ENCODE measurements around the gene MCHR1. TPM values are rescaled to one million over a fixed set of nuclear protein-coding genes. Genes with fewer than 3 reads are reported as not detected.

The MCHR1 gene
- total RNA-seq (2022; extraction: Qiagen RNA extraction): not detected in 5 replicates

GRCh38 chr22:40679249-40679963 lies at the start of gene MCHR1:
MCHR1 (plus strand) TSS chr22:40679484; CDS start chr22:40679653, 169 bp downstream.

GRCh38 chr22:40636380-40637182 lies 42.7 kb upstream of the MCHR1 start, which contains the start of gene MRTFA:
MRTFA (minus strand) TSS chr22:40636719.

Other genes starting within 250 kb of the MCHR1 start
- 44.3 to 66.6 TPM (median 62.5 TPM) in 5 replicates for gene MRTFA, start 42.8 kb upstream of the MCHR1 start, total RNA-seq (2022; extraction: Qiagen RNA extraction)
- 19.4 to 22.0 TPM (median 19.9 TPM) in 5 replicates for gene SLC25A17, start 139.9 kb downstream of the MCHR1 start, total RNA-seq (2022; extraction: Qiagen RNA extraction)
- 184 to 198 TPM (median 188 TPM) in 5 replicates for gene ST13, start 177.2 kb downstream of the MCHR1 start, total RNA-seq (2022; extraction: Qiagen RNA extraction)
- gene XPNPEP3, start 177.7 kb downstream of the MCHR1 start, total RNA-seq (2022; extraction: Qiagen RNA extraction): 6.7 to 10.6 TPM (median 9.5 TPM) in 5 replicates
- not detected in 5 replicates for gene DNAJB7, start 182.6 kb downstream of the MCHR1 start, total RNA-seq (2022; extraction: Qiagen RNA extraction)